Activated CD8-positive, alpha-beta memory T cell treated with anti-CD3 and anti-CD28 coated beads for 24 hours (primary cell): Measurements from ENCODE around the gene DOK7.
"Not testable (repeated sequence)": the region's sequence is repeated elsewhere in the genome, so short reads cannot be mapped to it uniquely, and the experiment has no call there.

Experiments
- DNase-seq: peaks from one replicate; pipeline ENCODE4 v3.0.0-alpha.2; 2020

DOK7 gene

DNA sequence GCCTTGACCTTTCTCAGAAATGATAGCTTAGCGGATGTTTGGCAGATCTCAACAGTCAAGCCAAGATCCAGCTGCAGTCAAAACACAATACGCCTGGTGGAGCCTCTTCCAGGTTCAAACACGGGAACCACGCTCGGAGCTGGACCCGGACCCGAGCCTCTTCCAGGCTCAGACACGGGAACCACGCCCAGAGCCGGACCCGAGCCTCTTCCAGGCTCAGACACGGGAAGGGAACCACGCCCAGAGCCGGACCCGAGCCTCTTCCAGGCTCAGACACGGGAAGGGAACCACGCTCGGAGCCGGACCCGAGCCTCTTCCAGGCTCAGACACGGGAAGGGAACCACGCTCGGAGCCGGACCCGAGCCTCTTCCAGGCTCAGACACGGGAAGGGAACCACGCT lies 48.5 kb downstream of the DOK7 start:
- DNase-seq, result not testable (repeated sequence)

DNA sequence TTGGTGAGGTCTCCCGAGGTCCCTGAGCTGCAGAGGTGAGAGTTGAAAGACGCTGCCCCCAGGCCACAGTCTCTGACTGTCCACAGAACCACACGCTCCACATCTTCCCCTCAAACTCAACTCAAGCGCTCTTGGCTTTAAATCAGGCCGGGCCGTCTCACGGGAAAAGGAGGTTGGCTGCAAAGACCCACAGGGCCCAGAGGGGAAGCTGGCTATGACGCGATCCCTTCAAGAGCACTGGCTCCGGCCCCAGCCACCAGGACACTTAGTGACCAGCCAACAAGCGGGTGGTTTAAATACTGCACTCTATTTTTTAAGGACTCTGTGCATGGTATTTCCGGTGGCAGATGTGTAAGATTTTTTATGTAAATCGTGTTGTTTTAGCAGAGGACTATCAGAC lies 49.2 kb downstream of the DOK7 start:
- DNase-seq, result no peak

DNA sequence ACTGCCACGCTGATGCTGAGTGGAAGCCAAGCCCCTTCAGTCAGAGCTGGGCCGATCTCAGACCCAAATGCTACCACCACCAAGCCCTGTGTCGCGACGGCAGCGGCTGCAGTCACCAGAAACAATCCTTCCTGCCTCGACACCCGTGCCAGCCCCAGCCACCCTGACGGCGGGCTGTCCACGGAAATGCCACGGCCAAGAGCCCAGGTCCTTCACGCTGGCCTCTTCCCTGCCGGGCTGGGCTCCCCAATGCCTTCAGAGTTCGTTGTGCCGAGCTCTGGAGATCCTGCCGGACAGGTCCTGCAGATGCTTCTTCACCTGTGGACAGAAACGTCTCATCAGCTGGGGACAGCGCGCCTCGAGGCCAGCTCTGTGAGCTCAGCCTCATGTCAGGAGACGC lies 49.6 kb downstream of the DOK7 start:
- no peak for DNase-seq

DNA sequence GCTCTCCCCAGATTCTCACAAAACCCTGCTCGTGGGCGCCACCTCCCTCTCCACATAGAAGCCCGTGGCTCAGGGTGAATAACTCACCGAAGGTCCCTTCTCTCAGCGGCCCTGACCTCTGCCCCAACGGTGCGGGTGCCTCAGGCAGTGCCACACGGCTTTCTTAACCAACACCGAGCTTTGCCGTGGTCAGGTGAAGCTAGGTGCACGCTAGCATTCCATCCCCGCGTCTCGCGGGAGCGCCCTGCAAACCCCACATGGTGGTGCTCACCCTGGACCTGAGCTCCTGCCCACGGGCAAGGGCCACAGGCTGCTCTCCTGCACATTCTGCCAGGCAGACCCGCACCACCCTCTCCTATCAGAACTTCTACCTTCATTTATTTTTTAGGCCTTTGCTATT lies 50.7 kb downstream of the DOK7 start:
- DNase-seq, result no peak

DNA sequence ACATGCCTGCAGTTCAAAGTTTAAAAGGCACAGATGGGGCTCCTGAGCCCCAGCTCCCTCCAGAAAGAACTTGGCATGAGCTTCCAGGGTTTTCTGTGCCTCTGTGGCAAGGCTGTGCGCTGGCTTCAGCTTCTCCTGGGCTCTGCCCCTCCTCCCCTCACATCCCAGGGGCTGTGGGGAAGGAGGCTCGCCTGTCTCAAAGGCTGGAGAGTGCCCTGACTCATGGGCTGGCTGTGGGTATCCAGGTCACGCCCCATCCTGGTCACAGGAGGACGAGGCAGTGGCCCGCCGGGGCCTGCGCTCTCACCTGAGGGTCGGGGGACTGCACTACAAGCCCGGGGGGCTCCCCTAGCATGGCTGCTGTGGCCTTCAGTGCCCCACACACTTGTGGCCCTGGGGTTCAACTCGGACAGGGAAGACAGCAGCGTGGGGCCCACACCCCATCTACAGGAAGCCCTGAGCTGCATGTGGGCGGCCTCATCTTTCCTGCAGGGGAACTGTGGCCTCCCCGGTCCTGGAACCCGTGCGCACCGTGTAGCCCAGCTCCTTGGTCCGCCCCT lies 51.2 kb downstream of the DOK7 start:
- DNase-seq, result no peak

DNA sequence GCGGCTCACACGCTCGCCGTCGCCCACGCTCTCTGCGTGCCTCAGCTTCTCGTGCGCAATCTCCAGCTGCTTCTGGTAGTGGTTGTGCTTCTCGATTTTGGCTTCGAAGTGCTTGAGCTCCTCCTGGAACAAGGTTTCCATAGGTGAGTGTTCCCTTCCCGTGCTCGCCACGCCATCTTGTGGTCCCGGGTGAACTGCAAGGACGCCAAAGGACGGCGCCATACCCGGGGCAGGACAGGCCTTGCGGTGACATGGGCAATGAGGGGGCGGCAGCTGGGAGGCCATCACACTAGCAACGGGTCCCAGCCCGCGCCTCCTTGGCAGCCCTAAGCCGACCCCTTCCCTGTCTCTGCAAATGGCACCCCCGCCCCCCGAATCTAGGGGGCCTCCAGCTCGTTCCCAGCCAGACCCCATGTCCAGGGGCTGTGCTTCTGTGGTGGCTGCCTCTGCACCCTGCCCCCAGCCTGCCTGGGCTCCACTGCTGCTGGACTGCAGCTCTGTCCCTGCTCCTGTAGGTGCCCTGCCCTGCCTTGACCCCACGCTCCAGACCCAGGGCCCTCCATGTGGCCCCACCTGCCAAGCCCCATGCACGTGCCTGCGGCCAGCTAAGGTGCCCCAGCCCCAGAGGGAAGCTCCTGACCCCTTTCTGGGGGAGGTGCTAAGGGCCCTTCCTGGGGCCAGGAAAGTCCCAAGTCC lies 51.8 kb downstream of the DOK7 start:
- DNase-seq, result no peak

DNA sequence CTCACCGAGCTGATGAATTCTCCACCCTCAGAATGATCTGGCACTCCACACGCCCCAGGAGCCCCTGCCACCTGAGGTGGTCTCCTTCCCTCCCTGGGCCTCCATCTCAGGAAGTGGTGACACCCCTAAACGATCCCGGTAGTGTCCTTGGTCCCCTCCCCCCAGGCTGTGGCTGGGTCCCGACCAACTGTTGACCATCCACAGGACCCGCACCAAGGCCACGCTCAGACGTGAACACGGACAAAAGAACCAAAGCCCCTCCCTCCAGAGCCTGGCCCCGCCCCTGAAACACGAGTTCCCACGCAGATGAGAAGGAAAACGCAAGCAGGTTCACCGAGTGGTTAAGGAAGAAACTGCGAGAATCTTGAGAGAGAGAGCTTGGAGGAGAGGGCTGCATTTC lies 52.5 kb downstream of the DOK7 start:
- DNase-seq, result no peak

DNA sequence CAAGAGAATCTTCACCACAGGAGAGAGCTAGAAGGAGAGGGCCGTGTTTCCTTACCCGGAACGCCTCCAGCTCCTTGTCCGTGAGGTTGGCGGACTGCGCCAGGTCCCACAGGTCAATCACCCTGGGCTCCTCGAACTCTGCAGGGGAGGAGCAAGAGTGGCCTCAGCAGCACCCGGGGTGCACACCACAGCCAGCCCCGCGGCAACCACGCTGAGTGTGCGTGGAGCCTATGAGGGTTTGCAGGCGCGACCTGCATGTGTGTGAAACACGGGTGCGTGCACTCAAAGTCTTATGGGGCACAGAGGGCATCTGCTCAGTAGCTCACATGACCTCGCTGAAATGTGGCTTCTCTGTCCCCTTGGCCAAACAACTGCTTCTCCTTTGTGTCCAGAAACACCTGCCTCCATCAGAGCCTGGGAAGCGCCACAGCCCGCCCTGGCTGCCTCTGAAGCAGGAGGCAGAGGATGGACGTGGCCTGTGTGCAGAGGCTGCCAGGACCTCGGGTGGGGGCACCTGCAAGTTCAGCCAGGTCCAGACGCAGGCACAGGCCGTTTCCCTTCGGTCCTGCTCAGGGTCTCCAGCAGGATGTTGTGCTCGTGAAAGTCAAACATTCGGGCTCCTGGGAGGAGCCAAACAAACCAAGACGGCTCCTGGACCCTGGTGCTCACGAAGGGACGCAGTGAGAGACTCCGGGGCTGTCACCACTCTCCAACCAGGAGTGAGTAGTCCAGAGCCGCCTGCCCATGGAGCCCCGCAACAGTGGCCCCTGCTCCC lies 53.1 kb downstream of the DOK7 start:
- DNase-seq, result no peak

DNA sequence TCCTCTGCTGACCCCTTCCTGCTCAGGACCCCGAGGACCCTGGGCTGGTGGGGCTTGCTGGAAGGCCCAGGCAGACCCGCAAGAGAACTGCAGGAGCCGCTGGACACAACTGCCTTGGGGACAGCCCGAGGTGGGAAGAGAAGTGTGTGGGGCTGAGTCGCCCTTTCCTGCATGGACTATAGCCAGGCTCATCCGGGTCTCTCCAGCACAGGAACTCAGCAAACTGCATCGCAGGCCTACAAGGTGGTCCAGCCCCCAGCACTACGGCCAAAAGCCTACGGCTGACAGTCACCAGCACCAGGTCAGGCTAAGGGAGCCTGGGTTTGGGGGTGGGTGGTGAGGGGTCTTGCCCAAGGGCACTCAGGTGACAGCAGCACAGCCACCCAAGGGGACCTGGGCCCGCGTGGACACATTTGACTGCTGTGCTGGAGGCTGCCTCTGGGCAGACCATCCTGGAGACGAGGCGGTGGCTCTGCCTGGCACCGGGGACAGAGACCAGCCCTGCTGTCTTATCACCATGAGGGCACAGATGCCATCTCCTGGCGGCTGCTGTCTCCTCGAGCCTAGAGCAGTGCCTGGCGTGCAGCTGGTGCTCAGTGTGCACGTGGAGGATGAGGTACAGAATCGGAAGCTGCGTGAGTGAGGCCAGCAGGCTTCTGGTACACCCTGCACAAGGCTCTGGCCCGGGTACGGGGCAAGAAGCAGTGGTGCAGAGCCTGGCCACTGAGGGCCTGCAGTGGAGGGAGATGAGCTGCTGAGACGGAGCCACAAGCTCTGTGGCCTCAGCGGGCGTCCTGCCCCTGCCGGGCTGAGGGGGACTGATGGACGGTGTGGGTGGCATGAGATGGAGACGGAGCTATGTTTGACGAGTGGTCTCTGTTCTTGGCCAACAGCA lies 54.0 kb downstream of the DOK7 start:
- DNase-seq, result no peak

DNA sequence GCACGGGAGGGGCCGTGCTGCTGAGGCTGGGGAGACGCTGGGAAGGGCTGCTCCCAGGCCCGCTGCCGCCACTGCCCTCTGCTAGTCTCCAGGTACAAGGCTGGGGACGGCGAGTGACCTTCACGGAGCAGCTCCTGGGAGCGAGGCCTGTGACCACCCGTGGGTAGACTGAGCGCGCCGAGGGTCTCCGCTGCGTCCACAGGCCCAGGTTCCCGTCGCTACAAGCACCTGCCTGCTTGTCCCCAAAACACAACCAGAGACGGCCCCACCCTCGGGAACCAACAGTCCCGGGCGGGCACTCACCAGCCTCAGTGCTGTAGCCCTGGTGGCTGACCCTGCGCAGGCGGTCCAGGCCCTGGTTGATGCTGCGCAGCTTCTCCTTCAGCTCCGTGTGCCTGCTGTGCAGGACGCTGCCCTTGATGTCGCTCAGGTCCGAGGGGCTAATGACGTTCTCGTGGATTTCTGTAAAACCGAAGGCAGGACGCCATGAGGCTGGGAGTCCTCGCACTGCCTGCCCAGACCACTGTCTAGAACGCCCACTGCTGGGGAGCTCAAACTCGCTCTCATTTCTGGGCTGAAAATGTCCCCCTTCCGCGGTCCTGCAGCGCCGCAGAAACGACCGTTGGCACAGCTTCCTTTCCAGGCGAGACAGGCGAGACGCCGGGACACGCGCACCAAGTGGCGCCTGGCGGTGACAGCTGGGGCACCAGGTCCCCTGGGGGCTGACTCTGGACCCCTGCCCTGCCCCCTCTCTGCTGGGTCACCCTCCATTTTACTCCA lies 54.8 kb downstream of the DOK7 start:
- no peak for DNase-seq

DNA sequence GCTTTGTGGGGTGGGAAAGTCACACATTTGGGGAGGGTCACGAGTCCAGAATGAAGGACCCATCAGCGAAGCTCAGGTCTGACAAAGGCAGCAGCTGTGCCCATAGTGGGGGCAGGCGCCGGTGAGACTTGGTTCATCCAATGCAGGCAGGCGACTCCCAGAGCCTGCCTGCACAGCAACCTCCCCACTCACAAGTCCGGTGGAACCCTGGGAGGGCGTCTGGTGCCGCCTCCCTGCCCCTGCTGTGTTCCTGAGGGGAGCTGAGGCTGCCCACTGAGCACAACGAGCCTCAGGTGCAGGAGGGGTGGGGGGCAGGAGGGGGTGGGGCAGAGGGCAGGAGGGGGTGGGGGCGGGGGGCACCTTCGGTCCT lies 55.4 kb downstream of the DOK7 start:
- DNase-seq, result no peak

DNA sequence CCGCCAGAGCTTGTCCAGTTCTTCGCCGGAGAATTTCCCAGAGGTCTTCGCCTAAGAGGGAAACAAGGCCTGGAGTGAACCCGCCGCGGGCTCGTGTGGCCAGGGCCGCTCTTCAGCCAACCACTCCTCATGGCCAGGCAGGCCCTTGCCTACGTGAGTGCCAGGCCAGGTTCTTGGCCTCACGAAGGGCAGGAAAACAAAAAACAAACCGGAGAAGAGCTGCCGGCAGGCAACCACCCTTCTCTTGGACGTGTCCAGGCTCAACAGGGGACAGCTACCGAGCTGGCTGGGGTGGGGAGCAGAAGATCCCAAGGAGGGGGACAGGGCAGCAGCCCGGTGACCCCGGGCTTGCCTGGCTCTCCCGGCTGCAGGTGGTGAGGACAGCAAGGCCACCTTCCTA lies 55.8 kb downstream of the DOK7 start:
- DNase-seq, result no peak

DNA sequence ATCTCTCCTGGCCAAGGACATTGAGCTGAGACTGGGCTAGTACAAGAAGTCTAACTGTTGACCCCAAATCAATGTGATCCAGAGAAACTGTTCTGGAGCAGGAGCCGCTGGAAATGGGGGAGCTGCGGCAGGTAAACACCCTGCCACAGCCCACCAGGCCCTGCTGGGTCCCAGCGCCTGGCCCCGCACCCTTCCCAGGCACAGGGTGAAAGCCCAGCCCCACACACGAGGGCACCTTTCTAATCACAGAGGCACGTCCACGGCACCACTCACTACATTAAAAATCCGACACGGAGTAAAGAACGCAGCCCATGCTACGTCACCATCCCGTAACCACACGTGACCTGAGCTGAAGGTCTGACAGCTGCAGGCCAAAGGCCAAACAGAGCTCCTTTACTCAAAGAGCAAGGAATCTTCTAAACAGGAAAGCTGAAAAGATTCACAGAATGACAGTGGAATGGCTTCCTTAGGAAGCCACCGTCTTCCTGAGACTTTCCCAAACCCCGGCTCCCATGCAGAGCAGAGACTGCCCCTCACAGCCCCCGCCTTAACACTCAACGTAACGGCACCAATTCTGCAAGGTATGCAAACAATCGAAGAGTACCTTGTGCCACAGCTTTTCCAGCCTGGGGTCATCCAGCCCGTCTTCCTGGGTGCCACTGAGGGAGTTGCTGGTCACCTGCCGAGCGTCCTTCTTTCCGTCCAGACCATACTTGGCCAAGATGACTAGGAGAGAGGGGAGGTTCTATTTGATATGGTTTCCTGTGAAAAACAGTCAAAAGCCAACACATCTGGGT lies 56.6 kb downstream of the DOK7 start:
- no peak for DNase-seq

DNA sequence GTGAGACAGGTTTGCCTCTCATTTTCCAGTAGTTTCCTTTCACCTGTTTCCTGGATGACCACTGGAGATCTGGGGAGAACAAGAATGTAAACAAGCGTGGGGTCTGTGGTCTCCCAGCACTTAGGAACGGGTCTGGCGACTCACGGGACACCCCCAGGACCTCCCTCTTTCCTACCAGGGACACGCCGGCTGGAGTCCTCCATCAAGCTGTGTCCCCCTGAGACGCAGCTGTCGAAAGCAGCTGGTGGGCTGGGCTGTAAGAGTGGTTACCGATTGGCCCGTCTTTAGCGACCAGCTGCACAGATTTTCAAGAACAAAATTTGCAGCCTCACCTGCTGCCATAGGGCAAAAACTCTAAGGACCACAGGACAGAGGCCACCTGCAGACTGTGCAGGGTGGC lies 57.2 kb downstream of the DOK7 start:
- DNase-seq, result no peak

DNA sequence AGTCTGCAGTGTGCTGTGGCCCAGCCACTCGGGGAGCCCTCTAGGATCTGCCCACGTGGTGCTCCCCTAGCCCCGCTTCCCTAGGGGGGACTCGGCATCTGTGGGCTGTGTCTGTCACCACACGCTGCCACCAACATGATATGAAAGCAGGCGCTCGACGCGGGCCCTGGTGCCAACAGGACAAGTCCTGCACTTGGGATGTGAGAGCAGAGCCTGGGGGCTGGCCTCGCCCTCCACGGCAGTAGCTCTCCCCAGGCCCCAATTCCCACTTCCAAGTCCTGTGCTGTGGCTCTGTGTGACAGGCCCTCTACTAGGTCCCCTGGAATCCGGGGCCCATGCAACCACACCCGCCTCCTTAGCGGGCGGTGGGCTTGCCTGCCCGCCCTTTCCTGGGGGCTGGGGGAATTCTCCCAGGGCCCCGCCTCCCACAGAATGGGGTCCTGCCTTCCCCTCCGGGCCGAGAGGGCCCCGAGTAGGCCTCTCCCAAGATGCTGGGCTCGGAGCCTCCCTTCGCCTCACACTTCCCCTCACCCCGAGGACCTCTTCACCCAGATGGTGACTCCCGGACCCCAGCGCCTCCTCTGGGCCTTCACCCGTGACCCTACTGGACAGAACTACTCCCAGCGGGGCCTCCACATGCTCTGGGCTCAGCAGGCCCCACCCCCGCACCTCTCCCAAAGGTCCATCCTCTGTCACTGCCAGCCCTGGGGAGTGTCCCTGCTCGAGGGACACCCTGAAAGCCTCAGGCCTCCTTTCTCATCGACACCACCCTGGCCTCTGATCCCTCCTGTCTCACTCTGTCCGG lies 57.9 kb downstream of the DOK7 start:
- no peak for DNase-seq

DNA sequence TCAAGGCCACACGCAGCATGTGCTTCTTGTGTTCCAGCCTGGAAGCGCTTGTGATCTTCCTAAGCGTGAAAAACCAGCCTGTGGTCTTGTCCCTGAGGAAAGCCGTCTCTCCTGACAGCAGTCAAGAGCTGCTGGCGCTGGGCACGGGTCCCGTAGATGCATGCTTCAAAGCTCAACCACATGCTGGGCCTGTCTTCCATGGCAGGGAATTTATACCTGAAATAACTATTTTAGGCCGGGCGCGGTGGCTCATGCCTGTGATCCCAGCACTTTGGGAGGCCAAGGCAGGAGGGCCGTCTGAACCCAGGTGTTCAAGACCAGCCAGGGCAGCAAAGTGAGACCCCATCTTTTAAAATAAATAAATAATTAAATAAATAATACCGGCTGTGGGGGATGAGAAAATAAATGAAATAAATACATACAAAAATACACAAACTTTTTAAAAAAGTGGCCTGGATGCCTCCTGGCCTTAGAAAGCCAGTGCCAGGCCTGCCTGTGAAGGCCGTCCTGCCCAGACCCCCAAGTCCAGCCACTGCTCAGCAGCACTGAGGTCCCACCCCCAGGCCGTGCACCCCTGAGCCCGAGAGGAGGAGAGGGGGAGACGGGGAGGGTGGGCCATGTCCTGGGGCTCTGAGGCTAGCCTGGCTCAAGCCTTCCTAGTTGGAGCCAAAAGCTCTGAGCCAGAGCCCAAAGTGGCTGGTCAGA lies 58.7 kb downstream of the DOK7 start:
- DNase-seq, result no peak

DNA sequence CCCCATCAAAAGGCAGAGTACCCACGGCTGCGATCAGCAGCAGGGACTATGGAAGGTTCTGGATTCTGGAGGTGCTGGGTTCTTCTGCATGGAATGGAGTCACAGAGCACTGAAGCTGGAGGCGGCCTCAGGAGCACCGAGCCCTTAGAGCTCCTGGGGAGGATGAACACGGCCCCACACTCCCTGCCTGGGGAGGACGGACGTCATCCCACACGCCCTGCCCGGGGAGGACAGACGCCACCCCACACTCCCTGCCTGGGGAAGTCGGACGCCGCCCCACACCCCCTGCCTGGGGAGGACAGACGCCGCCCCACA lies 59.2 kb downstream of the DOK7 start:
- DNase-seq, result no peak

DNA sequence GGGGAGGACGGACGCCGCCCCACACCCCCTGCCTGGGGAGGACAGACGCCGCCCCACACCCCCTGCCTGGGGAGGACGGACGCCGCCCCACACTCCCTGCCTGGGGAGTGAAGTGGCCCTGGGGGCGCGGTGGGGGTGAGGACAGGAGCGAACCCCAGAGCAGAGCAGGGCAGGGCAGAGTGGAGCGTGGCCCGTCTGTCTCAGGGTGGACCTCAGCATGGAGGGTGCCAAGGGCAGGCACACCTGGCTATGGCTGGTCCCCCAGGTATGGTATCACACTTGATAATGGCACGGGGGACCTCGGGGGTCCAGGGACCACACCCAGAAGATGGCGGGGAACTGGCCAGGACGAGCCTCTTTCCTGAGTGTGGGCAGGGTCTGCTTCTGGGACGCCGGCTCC lies 59.5 kb downstream of the DOK7 start:
- no peak for DNase-seq

DNA sequence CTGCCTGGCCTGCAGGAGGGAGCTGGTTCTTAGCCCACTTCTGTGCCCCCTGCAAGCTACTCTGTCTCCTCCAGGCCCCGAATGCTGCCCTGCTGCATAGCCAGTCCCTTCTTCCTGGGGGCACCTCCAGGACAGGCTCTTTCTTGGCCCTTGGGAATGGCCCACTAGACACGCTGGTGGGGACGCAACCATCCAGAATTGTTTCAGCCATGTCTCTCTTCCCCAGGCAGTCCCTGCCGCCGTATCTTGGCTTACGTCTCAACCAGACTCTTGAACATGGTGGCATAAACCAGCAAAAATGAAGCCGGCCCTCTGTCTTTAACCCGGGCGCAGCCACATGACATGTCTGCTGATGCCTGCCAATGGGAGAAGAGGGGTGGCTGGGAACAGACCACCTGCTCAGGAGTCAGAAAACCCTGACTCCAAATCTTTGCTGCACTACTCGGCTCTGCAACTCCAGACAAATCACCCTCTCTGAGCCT lies 60.1 kb downstream of the DOK7 start:
- no peak for DNase-seq

DNA sequence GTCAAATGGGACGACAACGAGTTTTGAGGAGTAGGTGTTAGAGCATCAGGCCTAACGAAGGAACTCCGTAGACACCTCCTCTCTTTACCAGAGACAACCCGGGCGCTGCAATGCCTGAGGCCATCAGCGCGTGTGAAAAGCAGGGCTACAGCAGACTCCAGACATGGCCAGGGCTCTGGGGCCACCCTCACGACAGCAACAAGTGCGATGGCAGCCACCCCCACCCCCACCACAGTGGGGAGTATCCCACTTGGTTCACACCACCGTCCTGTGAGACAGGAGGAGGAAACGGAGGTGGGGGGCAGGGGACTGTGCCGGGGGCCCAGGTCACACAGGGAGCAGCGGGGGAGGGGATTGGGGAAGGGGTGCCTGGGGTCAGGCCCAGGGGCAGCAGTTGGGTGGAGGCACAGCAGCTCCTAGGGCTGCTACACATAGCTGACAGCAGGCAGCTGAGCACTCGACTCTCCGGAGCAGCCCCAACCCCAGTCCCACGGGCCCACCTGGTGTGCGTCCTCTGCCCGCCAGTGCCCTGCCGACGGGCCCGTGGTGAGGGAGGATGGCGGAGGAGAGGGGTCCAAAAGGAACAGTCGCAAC lies 60.6 kb downstream of the DOK7 start:
- no peak for DNase-seq
